ENCODE results near the gene TNRC6B.
"Not testable (repeated sequence)": the region's sequence is repeated elsewhere in the genome, so short reads cannot be mapped to it uniquely, and the experiment has no call there.

The TNRC6B gene

DNA sequence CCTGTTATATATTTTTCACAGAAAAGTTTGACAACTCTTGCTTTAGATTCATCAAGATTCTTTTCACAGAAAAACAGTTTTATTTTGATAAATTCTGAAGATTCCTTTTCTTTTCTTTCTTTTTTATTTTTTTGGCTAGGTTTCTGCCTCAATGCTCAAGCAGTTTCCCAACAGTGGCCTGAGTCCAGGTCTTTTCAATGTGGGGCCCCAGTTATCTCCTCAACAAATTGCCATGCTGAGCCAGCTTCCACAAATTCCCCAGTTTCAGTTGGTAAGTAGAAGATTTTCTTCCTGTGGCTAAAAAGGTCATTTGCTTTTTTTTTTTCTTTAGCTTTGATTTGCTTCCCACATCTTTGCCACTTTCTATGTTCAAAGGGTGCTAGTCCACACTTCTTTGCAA is 122.6 kb downstream of the TNRC6B start:
- Histone ChIP-seq H3K9me3 (ENCODE audit: control insufficient read depth in 1 of 2, low read length in 2 of 2) (no peaks in the 10 kb centered on the region), H3K36me3 (ENCODE audit: control insufficient read depth in 1 of 2, insufficient read depth in 2 of 2, low read length in 2 of 2) (peaks cover 34% of the 10 kb centered on the region in 2 donors)

DNA sequence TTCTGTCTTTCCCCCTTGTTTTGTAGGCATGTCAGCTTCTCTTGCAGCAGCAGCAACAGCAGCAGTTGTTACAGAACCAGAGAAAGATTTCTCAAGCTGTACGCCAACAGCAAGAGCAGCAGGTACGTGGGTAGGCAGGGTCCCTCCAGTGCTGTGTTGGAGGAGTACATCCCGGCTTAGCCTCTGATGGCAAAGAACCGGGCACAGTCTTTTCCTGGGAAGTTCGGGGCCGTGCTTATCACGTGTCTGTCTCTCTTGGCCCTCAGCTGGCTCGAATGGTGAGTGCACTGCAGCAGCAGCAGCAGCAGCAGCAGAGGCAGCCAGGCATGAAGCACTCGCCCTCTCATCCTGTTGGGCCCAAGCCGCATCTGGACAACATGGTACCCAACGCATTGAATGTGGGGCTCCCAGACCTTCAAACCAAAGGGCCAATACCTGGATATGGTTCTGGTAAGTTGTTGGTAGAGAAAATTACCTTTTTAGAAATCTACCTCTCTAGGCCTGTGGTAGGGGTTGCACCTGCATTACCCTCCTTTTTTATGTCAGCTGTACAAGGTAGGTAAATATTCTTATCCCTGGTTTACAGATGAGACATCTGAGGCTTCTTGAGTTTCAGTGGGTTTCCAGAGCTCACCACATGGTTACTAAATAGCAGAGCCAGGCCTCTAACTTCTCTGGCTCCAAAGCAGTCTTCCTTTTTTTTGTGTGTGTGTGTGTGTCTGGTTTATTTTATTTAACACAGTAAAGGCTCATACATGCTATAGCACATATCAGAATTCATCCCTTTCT is 123.4 kb downstream of the TNRC6B start:
- Histone ChIP-seq H3K9me3 (ENCODE audit: control insufficient read depth in 1 of 2, low read length in 2 of 2) (no peaks in the 10 kb centered on the region), H3K4me1 (ENCODE audit: control insufficient read depth in 1 of 2, insufficient read depth in 2 of 2, low read length in 2 of 2) (peaks cover 0 to 4% of the 10 kb centered on the region in 2 donors), H3K4me3 (ENCODE audit: low read depth in 1 of 2, low read length in 2 of 2) (no peak overlapping the region), H3K27ac (ENCODE audit: low read length) (no peak overlapping the region), H3K36me3 (ENCODE audit: control insufficient read depth in 1 of 2, insufficient read depth in 2 of 2, low read length in 2 of 2) (peaks cover 34 to 35% of the 10 kb centered on the region in 2 donors), H3K27me3 (ENCODE audit: low read depth, low read length) (no peaks in the 10 kb centered on the region)

More for the DNA sequence above, 122.6 kb downstream of the TNRC6B start:
- Histone ChIP-seq H3K27me3 (ENCODE audit: low read depth, low read length) (no peaks in the 10 kb centered on the region), H3K27ac (ENCODE audit: low read length) (no peak overlapping the region), H3K4me3 (ENCODE audit: low read depth in 1 of 2, low read length in 2 of 2) (no peak overlapping the region), H3K4me1 (ENCODE audit: control insufficient read depth in 1 of 2, insufficient read depth in 2 of 2, low read length in 2 of 2) (peaks cover 0 to 4% of the 10 kb centered on the region in 2 donors)

DNA sequence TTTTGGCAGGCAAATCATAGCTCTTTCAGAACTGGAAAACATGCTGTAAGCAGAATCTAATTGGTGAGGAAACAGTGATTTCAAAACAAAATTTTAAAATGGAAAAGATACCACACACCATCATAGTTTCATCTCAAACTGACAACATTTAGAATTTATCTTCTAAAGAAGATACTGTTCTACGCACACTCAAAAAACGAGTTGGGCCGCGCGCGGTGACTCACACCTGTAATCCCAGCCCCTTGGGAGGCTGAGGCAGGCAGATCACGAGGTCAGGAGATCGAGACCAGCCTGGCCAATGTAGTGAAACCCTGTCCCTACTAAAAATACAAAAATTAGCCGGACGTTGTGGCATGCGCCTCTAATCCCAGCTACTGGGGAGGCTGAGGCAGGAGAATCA is 124.4 kb downstream of the TNRC6B start:
- H3K9me3 ChIP-seq (ENCODE audit: control insufficient read depth in 1 of 2, low read length in 2 of 2): no peaks in the 10 kb centered on the region
- H3K4me3 ChIP-seq (ENCODE audit: low read depth in 1 of 2, low read length in 2 of 2): no peak overlapping the region
- H3K4me1 ChIP-seq (ENCODE audit: control insufficient read depth in 1 of 2, insufficient read depth in 2 of 2, low read length in 2 of 2): peaks cover 0 to 4% of the 10 kb centered on the region in 2 donors
- H3K36me3 ChIP-seq (ENCODE audit: control insufficient read depth in 1 of 2, insufficient read depth in 2 of 2, low read length in 2 of 2): peaks cover 31 to 32% of the 10 kb centered on the region in 2 donors
- no peak overlapping the region for H3K27ac ChIP-seq (ENCODE audit: low read length)
- H3K27me3 ChIP-seq (ENCODE audit: low read depth, low read length): no peaks in the 10 kb centered on the region

DNA sequence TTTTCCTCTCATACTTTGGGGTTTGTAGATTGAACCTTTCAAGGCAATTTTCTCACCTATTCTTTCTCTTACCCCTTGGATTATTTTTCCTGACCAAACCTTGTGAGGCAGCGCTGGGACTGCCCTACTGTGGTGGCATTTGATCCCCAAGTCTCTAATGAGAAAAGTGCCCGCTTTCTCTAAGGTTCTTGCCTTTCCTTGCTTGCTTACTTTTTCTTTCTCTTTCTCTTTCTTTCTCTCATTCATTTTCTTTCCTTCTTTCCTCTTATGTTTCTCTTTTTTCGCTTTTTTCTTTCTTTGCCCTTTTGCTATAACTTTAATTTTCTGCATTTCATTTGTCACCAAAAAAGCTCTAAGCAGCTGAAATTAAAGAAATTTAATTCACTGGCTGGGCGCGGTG is 127.9 kb downstream of the TNRC6B start:
- H3K27ac ChIP-seq (ENCODE audit: low read length): no peak overlapping the region
- no peaks in the 10 kb centered on the region for H3K27me3 ChIP-seq (ENCODE audit: low read depth, low read length)
- peaks cover 0 to 8% of the 10 kb centered on the region in 2 donors for H3K4me1 ChIP-seq (ENCODE audit: control insufficient read depth in 1 of 2, insufficient read depth in 2 of 2, low read length in 2 of 2)
- H3K9me3 ChIP-seq (ENCODE audit: control insufficient read depth in 1 of 2, low read length in 2 of 2): no peaks in the 10 kb centered on the region
- peaks cover 35 to 45% of the 10 kb centered on the region in 2 donors for H3K36me3 ChIP-seq (ENCODE audit: control insufficient read depth in 1 of 2, insufficient read depth in 2 of 2, low read length in 2 of 2)
- H3K4me3 ChIP-seq (ENCODE audit: low read depth in 1 of 2, low read length in 2 of 2): no peak overlapping the region

DNA sequence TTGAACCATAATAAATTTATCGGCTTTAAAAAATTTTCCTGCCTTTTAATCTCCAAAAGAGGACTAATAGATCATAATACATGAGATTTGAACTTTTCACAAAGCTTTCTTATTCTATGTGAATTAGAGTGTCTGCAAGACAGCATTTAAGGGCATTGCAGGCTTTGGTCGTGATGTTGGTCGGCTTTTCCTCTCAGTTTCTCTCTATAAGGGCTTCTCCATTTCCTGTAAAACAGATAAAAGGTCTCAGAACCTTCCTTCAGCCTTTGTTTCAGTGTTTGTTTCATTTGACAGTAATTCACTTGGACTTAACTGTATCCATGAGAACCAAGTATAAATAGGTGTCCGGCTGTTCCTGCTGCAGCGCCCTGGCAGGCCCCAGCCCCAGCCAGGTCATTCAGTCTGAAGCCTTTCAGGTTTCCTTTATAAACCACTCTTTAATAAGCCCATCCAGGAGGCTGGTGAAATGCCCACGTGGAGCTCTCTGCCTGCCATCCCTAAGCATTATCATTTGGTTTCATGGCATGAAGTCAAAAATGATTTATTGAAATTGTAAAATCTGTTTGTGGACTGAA is 131.4 kb downstream of the TNRC6B start:
- Histone ChIP-seq H3K9me3 (ENCODE audit: control insufficient read depth in 1 of 2, low read length in 2 of 2) (no peaks in the 10 kb centered on the region), H3K4me3 (ENCODE audit: low read depth in 1 of 2, low read length in 2 of 2) (no peak overlapping the region), H3K27me3 (ENCODE audit: low read depth, low read length) (no peaks in the 10 kb centered on the region), H3K4me1 (ENCODE audit: control insufficient read depth in 1 of 2, insufficient read depth in 2 of 2, low read length in 2 of 2) (peaks cover 0 to 13% of the 10 kb centered on the region in 2 donors), H3K36me3 (ENCODE audit: control insufficient read depth in 1 of 2, insufficient read depth in 2 of 2, low read length in 2 of 2) (peaks cover 38 to 58% of the 10 kb centered on the region in 2 donors), H3K27ac (ENCODE audit: low read length) (peak overlapping the region; percentile 72)

DNA sequence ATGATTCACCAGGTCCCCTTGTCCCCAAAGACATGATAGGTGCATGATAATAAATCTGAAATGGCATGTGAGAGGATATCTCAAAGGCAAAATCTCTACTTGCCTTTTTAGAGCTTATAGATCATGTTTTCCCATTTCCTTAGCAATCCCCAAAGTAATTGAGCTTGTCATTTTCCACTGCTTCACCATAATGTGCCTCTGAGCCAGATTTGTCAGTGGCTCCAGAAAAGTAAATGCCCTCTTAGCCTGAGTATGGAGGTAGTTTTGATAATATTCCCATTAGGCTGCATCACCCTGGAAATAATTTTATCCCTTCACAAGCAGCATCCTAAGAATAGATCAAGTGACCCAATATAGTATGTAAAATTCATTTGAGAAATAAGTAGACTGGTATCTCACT is 131.9 kb downstream of the TNRC6B start:
- Histone ChIP-seq H3K36me3 (ENCODE audit: control insufficient read depth in 1 of 2, insufficient read depth in 2 of 2, low read length in 2 of 2) (peaks cover 43 to 61% of the 10 kb centered on the region in 2 donors), H3K4me3 (ENCODE audit: low read depth in 1 of 2, low read length in 2 of 2) (no peak overlapping the region), H3K27me3 (ENCODE audit: low read depth, low read length) (no peaks in the 10 kb centered on the region), H3K4me1 (ENCODE audit: control insufficient read depth in 1 of 2, insufficient read depth in 2 of 2, low read length in 2 of 2) (peaks cover 0 to 13% of the 10 kb centered on the region in 2 donors), H3K9me3 (ENCODE audit: control insufficient read depth in 1 of 2, low read length in 2 of 2) (no peaks in the 10 kb centered on the region), H3K27ac (ENCODE audit: low read length) (peak overlapping the region; percentile 72)

DNA sequence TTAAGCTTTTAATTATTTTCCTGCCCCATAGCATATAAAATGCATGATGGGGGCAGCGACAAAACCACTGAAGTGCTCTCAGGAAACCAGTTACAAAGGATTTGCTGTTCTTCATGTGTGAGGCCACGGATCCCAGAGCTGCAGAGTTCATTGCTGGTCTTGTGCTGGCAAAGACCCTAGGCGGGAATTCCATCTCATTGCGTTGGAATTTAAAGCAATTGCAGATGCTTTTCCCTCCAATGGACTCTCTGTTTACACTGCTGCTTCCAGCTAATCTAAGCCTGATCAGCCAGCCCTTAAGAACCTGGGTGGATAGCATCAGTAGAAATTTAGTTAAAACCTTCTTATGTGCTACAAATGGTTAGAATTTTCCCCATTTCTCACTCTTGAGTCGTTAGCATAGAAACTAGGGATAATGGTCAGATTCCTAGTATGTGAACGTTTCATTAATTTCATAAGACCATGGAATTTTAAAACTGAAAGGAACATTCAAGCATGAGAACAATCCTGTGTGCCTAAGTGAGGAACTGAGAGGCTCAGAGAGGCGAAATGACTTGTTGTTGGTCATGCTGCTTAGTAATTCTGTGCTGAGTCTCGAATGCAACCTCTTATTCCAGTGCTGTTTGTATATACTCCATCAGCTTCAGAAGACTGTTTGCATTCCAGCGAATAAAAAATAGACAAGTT is 132.5 kb downstream of the TNRC6B start:
- H3K4me3 ChIP-seq (ENCODE audit: low read depth in 1 of 2, low read length in 2 of 2): no peak overlapping the region
- H3K27me3 ChIP-seq (ENCODE audit: low read depth, low read length): no peaks in the 10 kb centered on the region
- peak overlapping the region; percentile 72 for H3K27ac ChIP-seq (ENCODE audit: low read length)
- H3K9me3 ChIP-seq (ENCODE audit: control insufficient read depth in 1 of 2, low read length in 2 of 2): no peaks in the 10 kb centered on the region
- peaks cover 0 to 13% of the 10 kb centered on the region in 2 donors for H3K4me1 ChIP-seq (ENCODE audit: control insufficient read depth in 1 of 2, insufficient read depth in 2 of 2, low read length in 2 of 2)
- peaks cover 47 to 64% of the 10 kb centered on the region in 2 donors for H3K36me3 ChIP-seq (ENCODE audit: control insufficient read depth in 1 of 2, insufficient read depth in 2 of 2, low read length in 2 of 2)

DNA sequence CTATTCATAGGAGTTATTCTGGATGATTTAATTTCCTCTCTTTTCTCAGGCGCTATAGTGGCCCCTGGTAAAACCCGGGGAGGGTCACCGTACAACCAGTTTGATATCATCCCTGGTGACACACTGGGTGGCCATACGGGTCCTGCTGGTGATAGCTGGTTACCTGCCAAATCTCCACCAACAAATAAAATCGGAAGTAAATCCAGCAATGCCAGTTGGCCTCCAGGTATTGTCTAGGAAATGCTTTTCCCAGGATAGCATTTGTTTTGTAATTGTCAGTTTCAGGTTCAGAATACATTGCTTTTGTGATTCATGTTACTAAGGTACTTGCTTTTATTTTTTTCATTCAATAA is 133.0 kb downstream of the TNRC6B start:
- H3K4me1 ChIP-seq (ENCODE audit: control insufficient read depth in 1 of 2, insufficient read depth in 2 of 2, low read length in 2 of 2): peaks cover 0 to 13% of the 10 kb centered on the region in 2 donors
- no peaks in the 10 kb centered on the region for H3K27me3 ChIP-seq (ENCODE audit: low read depth, low read length)
- no peak overlapping the region for H3K4me3 ChIP-seq (ENCODE audit: low read depth in 1 of 2, low read length in 2 of 2)
- peaks cover 47 to 67% of the 10 kb centered on the region in 2 donors for H3K36me3 ChIP-seq (ENCODE audit: control insufficient read depth in 1 of 2, insufficient read depth in 2 of 2, low read length in 2 of 2)
- H3K9me3 ChIP-seq (ENCODE audit: control insufficient read depth in 1 of 2, low read length in 2 of 2): no peaks in the 10 kb centered on the region
- H3K27ac ChIP-seq (ENCODE audit: low read length): peak overlapping the region; percentile 72

DNA sequence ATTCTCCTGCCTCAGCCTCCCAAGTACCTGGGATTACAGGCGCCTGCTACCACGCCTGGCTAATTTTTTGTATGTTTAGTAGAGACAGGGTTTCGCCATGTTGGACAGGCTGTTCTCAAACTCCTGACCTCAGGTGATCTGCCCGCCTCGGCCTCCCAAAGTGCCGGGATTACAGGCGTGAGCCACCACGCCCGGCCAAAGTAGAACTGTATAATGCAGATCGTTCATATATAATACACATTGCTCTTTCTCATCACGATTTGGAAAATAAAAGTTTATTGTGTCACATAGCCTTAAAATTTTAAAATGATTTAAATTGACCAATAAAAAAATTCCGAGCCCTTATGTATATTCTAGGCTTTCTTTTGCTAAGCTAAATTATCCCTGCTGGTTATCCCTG is 133.9 kb downstream of the TNRC6B start:
- H3K27me3 ChIP-seq (ENCODE audit: low read depth, low read length); H3K4me3 ChIP-seq (ENCODE audit: low read depth in 1 of 2, low read length in 2 of 2); H3K9me3 ChIP-seq (ENCODE audit: control insufficient read depth in 1 of 2, low read length in 2 of 2); H3K27ac ChIP-seq (ENCODE audit: low read length): not testable (repeated sequence)
- Histone ChIP-seq H3K36me3 (ENCODE audit: control insufficient read depth in 1 of 2, insufficient read depth in 2 of 2, low read length in 2 of 2) (peaks cover 56 to 73% of the 10 kb centered on the region in 2 donors), H3K4me1 (ENCODE audit: control insufficient read depth in 1 of 2, insufficient read depth in 2 of 2, low read length in 2 of 2) (peaks cover 0 to 13% of the 10 kb centered on the region in 2 donors)

DNA sequence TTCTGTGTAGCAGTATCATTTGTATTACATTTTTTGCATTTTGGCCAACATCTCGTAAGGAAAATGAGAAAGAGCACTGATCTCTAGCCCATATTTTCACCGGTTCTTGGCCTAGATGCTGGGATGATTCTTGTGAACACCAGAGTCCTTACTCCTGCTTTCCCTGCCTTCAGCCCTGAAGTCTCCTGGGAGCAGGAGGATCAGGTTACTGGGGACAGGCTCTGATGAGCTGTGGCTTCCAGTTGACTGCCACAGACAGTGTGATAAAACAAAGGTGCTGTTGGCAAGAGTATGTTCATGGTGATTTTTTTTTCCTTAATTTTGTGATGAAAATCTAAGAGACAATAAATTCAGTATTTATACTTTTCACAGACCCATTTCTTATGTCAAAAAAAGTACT is 134.3 kb downstream of the TNRC6B start:
- Histone ChIP-seq H3K36me3 (ENCODE audit: control insufficient read depth in 1 of 2, insufficient read depth in 2 of 2, low read length in 2 of 2) (peaks cover 60 to 76% of the 10 kb centered on the region in 2 donors), H3K27me3 (ENCODE audit: low read depth, low read length) (no peaks in the 10 kb centered on the region), H3K27ac (ENCODE audit: low read length) (peak overlapping the region; percentile 13), H3K4me1 (ENCODE audit: control insufficient read depth in 1 of 2, insufficient read depth in 2 of 2, low read length in 2 of 2) (peaks cover 0 to 13% of the 10 kb centered on the region in 2 donors), H3K9me3 (ENCODE audit: control insufficient read depth in 1 of 2, low read length in 2 of 2) (no peaks in the 10 kb centered on the region), H3K4me3 (ENCODE audit: low read depth in 1 of 2, low read length in 2 of 2) (no peak overlapping the region)

DNA sequence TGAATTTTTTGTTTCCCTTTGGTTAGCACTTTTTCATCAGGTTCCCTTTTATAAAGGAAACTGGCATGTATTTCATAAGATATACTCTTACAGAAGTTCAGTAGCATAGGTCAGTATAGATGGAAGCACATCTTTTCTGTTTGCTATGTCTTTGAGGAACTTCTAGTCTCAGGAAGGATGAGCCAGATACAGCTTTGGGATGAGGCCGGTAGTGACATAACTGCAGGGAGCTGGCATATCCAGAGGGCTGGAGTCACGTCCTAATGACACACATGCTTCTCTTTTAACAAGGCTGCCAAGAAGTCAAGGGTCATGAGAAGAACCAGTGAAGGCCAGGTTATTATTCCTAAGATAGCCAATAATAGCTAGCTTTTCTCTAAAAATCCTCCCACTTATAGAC is 135.3 kb downstream of the TNRC6B start:
- no peaks in the 10 kb centered on the region for H3K27me3 ChIP-seq (ENCODE audit: low read depth, low read length)
- peaks cover 0 to 13% of the 10 kb centered on the region in 2 donors for H3K4me1 ChIP-seq (ENCODE audit: control insufficient read depth in 1 of 2, insufficient read depth in 2 of 2, low read length in 2 of 2)
- H3K4me3 ChIP-seq (ENCODE audit: low read depth in 1 of 2, low read length in 2 of 2): no peak overlapping the region
- H3K9me3 ChIP-seq (ENCODE audit: control insufficient read depth in 1 of 2, low read length in 2 of 2): no peaks in the 10 kb centered on the region
- H3K27ac ChIP-seq (ENCODE audit: low read length): no peak overlapping the region
- peaks cover 64 to 79% of the 10 kb centered on the region in 2 donors for H3K36me3 ChIP-seq (ENCODE audit: control insufficient read depth in 1 of 2, insufficient read depth in 2 of 2, low read length in 2 of 2)
